Measurements from ENCODE around the gene AKIRIN2. TPM values are rescaled to one million over a fixed set of nuclear protein-coding genes. Genes with fewer than 3 reads are reported as not detected.
"Not testable (repeated sequence)": the region's sequence is repeated elsewhere in the genome, so short reads cannot be mapped to it uniquely, and the experiment has no call there.

AKIRIN2 gene
- total RNA-seq, 1 donor from 2014 or later: 76.4 TPM

- ATAC-seq (ENCODE audit: low read depth): no peak
These were observed 9.9 kb downstream of the AKIRIN2 start for GRCh38 chr6:87692086-87692485.

GRCh38 chr6:87690441-87690840, 11.6 kb downstream of the AKIRIN2 start:
- ATAC-seq (ENCODE audit: low read depth) (no peak), DNase-seq (no peak)
- Mint-ChIP-seq H3K4me1 (peaks cover 90% of the 10 kb centered on the region), H3K36me3 (ENCODE audit: low read depth) (peaks cover 41% of the 10 kb centered on the region), H3K9me3 (no peaks in the 10 kb centered on the region), H3K27ac (peak overlapping the region; percentile 50), H3K27me3 (no peaks in the 10 kb centered on the region), H3K4me3 (no peak overlapping the region)
- CTCF ChIA-PET: interaction anchor here (2.2 kb wide), 1 partner anchor 10 kb away, joined by 9 read pairs; no protein-coding TSS in a partner anchor
- intact Hi-C loops (cut with micrococcal nuclease): no loop called here
- POLR2A ChIA-PET: no interaction called here
- no peak for TF ChIP-seq CTCF (IDR thresholded peaks at IDR 0.05)

More at GRCh38 chr6:87692086-87692485, 9.9 kb downstream of the AKIRIN2 start:
- Mint-ChIP-seq H3K27ac (peak overlapping the region; percentile 46), H3K9me3 (no peaks in the 10 kb centered on the region), H3K4me1 (peaks cover 86% of the 10 kb centered on the region), H3K27me3 (no peaks in the 10 kb centered on the region), H3K4me3 (no peak overlapping the region), H3K36me3 (ENCODE audit: low read depth) (peaks cover 35% of the 10 kb centered on the region)
- no peak for DNase-seq
- intact Hi-C loops (cut with micrococcal nuclease): no loop called here
- POLR2A ChIA-PET: interaction anchor here (0.6 to 1.2 kb wide), 3 partner anchors 8 to 203 kb away, joined by 3 to 15 read pairs (median 6); partner anchors contain the start of gene AKIRIN2
- no peak for TF ChIP-seq CTCF (IDR thresholded peaks at IDR 0.05)
- CTCF ChIA-PET: no interaction called here

- CTCF ChIA-PET; H3K27ac Mint-ChIP-seq; H3K9me3 Mint-ChIP-seq; DNase-seq; H3K4me3 Mint-ChIP-seq; ATAC-seq (ENCODE audit: low read depth); H3K27me3 Mint-ChIP-seq: not testable (repeated sequence)
- Mint-ChIP-seq H3K36me3 (ENCODE audit: low read depth) (peaks cover 31% of the 10 kb centered on the region), H3K4me1 (peaks cover 92% of the 10 kb centered on the region)
- POLR2A ChIA-PET: interaction anchor here (0.8 to 1.2 kb wide), 3 partner anchors 11 to 98 kb away, joined by 3 to 5 read pairs (median 3); partner anchors contain the start of genes ORC3 and RARS2
- intact Hi-C loops (cut with micrococcal nuclease): loop anchor here (2.0 kb wide), 1 partner anchor 13 kb away; no protein-coding TSS in a partner anchor
These were observed 14.1 kb downstream of the AKIRIN2 start for GRCh38 chr6:87687893-87688292.

GRCh38 chr6:87687296-87687695, 14.7 kb downstream of the AKIRIN2 start:
- Mint-ChIP-seq H3K9me3 (no peaks in the 10 kb centered on the region), H3K4me1 (peaks cover 91% of the 10 kb centered on the region), H3K27ac (no peak overlapping the region), H3K27me3 (no peaks in the 10 kb centered on the region), H3K36me3 (ENCODE audit: low read depth) (peaks cover 28% of the 10 kb centered on the region), H3K4me3 (no peak overlapping the region)
- intact Hi-C loops (cut with micrococcal nuclease): loop anchor here (2.0 kb wide), 1 partner anchor 14 kb away; no protein-coding TSS in a partner anchor
- POLR2A ChIA-PET: interaction anchor here (0.8 to 1.2 kb wide), 3 partner anchors 12 to 98 kb away, joined by 3 to 5 read pairs (median 3); partner anchors contain the start of genes ORC3 and RARS2
- CTCF ChIA-PET: no interaction called here
- no peak for DNase-seq
- no peak for ATAC-seq (ENCODE audit: low read depth)
- no peak for TF ChIP-seq CTCF (IDR thresholded peaks at IDR 0.05)

- CTCF ChIA-PET, H3K27me3 Mint-ChIP-seq: not testable (repeated sequence)
- peaks cover 29% of the 10 kb centered on the region for H3K36me3 Mint-ChIP-seq (ENCODE audit: low read depth)
These were observed 15.3 kb downstream of the AKIRIN2 start for GRCh38 chr6:87686636-87687205.

GRCh38 chr6:87684895-87685654, 17.0 kb downstream of the AKIRIN2 start:
- Mint-ChIP-seq H3K27me3 (no peaks in the 10 kb centered on the region), H3K36me3 (ENCODE audit: low read depth) (peaks cover 39% of the 10 kb centered on the region), H3K4me3 (no peak overlapping the region), H3K9me3 (no peaks in the 10 kb centered on the region), H3K27ac (no peak overlapping the region), H3K4me1 (peaks cover 89% of the 10 kb centered on the region)
- no peak for TF ChIP-seq CTCF (IDR thresholded peaks at IDR 0.05)
- DNase-seq (no peak), ATAC-seq (ENCODE audit: low read depth) (no peak)
- POLR2A ChIA-PET: interaction anchor here (0.6 to 2.3 kb wide), 3 partner anchors 12 to 96 kb away, joined by 3 to 10 read pairs (median 6); partner anchors contain the start of genes AKIRIN2 and RARS2
- CTCF ChIA-PET: no interaction called here
- intact Hi-C loops (cut with micrococcal nuclease): loop anchor here (1.0 kb wide), 1 partner anchor 9 kb away; no protein-coding TSS in a partner anchor

More at GRCh38 chr6:87686636-87687205, 15.3 kb downstream of the AKIRIN2 start:
- H3K4me3 Mint-ChIP-seq; DNase-seq; H3K9me3 Mint-ChIP-seq; H3K27ac Mint-ChIP-seq; ATAC-seq (ENCODE audit: low read depth); POLR2A ChIA-PET: not testable (repeated sequence)
- H3K4me1 Mint-ChIP-seq: peaks cover 91% of the 10 kb centered on the region
- intact Hi-C loops (cut with micrococcal nuclease): loop anchor here (2.0 kb wide), 1 partner anchor 14 kb away; no protein-coding TSS in a partner anchor

Data from activated B cell treated with CpG ODN at 0.5 μM for 24 hours (primary cell).